Neural cell (in vitro differentiated cells): ENCODE measurements around the gene SSBP1.

Experiments
- EZH2 ChIP-seq: fragments of 200-600, 300-800 bp; shearing (Covaris generic), sonication (generic); IDR thresholded peaks from 2 replicates; pipeline ENCODE4 v1.6.1; 2014; ENCODE audit warnings: antibody characterized with exemption, low read length, borderline replicate concordance, mild to moderate bottlenecking; ENCODE audit not compliant: insufficient read depth, poor library complexity, severe bottlenecking
- MXI1 ChIP-seq: fragments of 450-650 bp; conservative IDR thresholded peaks from 2 replicates; pipeline ENCODE4 v1.6.1; 2014; ENCODE audit warnings: antibody characterized with exemption, mild to moderate bottlenecking; ENCODE audit not compliant: poor library complexity, severe bottlenecking
- POLR2AphosphoS5 ChIP-seq: IDR thresholded peaks from 2 replicates; pipeline ENCODE4 v1.6.1; 2012
- RAD21 ChIP-seq: fragments of 450-650 bp; conservative IDR thresholded peaks from 2 replicates; pipeline ENCODE4 v1.6.1; 2014; ENCODE audit warnings: antibody characterized with exemption, mild to moderate bottlenecking, moderate library complexity
- TF ChIP-seq, protein P1 (sequence below): fragments of 450-650 bp; IDR thresholded peaks from 2 replicates; pipeline ENCODE4 v1.5.1; 2014; ENCODE audit warnings: antibody characterized with exemption, mild to moderate bottlenecking, moderate library complexity; ENCODE audit not compliant: poor library complexity, severe bottlenecking

DNA sequence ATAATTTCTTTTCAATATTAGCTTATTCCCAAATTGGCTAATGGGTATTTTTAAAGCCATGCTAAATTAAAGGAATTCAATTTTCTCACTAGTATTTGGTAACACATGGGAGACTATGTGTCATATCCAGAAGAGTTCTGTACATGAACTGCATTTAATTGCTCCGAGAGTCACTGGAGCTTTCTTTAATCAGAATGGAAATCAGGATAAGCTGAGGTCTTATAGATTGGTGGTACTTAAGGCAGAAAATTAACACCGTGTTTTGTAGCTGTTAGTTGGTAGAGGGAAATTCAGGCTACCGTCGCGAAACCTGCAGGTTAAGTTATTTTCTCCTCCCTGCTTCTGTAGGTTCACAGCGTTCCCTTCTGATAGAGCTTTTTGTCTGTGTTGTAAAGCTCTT lies 29.8 kb upstream of the SSBP1 start, which contains the start of gene WEE2:
- TF ChIP-seq, protein P1, sequence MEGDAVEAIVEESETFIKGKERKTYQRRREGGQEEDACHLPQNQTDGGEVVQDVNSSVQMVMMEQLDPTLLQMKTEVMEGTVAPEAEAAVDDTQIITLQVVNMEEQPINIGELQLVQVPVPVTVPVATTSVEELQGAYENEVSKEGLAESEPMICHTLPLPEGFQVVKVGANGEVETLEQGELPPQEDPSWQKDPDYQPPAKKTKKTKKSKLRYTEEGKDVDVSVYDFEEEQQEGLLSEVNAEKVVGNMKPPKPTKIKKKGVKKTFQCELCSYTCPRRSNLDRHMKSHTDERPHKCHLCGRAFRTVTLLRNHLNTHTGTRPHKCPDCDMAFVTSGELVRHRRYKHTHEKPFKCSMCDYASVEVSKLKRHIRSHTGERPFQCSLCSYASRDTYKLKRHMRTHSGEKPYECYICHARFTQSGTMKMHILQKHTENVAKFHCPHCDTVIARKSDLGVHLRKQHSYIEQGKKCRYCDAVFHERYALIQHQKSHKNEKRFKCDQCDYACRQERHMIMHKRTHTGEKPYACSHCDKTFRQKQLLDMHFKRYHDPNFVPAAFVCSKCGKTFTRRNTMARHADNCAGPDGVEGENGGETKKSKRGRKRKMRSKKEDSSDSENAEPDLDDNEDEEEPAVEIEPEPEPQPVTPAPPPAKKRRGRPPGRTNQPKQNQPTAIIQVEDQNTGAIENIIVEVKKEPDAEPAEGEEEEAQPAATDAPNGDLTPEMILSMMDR = no peak
- TF ChIP-seq MXI1 = no peak
- TF ChIP-seq POLR2AphosphoS5 = no peak
- TF ChIP-seq RAD21 = no peak
- TF ChIP-seq EZH2 = no peak
